ENCODE data around the gene SIL1.
A peak's percentile ranks its signal among the peaks of the same experiment; 100 is the strongest.
"Not testable (repeated sequence)": the region's sequence is repeated elsewhere in the genome, so short reads cannot be mapped to it uniquely, and the experiment has no call there.

The SIL1 gene

GRCh38 chr5:139090581-139090980 lies 107.6 kb downstream of the SIL1 start:
- no peak for DNase-seq
- in situ Hi-C loops (cut with MboI; ENCODE audit: low pct_unique_long_range_greater_than_20kb, low sequenced_read_pairs), result no loop called here

DNA sequence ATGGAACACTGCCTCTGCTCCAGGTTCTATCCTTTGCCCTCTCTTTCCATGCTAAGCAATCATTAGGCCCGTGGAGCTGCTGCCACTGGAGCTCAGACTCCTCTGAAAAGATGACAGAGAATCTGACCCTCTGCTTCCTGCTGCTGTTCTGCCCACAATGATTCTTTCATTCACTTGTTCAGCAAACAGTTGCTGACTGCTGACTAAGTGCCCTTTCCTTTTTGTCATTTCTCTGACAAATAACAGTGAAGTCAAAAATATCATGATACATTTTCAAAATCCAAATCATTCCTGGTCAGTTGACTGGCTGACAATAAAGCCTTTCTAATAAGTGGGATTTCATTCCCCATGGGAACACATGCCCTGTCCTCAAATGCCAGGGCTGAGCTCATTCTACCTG lies 110.1 kb downstream of the SIL1 start:
- in situ Hi-C loops (cut with MboI; ENCODE audit: low pct_unique_long_range_greater_than_20kb, low sequenced_read_pairs), result no loop called here

DNA sequence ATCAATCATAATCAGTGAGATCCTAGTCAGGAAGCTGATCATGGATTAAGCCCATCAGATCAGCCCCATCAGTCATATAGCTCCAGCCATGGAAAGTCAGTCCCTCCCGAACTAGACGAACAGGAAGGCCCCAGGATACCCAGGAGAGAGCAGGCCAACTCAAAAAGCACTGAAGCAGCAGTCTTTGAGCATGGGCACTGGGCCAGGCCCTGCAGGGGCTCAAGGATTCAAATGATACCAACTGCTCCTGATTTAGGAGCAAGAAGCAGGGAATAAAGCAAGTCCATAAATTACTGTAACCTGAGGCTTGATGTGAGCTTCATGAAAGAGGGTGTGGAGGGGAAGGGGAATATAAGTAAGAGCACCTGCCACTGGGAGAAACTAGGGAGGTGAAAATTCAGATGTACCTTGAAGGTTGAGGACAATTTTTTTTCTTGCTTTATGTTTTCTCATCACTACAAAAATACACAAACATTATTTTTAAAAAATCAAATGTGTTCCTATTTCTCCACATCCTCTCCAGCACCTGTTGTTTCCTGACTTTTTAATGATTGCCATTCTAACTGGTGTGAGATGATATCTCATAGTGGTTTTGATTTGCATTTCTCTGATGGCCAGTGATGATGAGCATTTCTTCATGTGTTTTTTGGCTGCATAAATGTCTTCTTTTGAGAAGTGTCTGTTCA lies 115.2 kb downstream of the SIL1 start:
- no peak for DNase-seq
- in situ Hi-C loops (cut with MboI; ENCODE audit: low pct_unique_long_range_greater_than_20kb, low sequenced_read_pairs), result no loop called here

More for the DNA sequence above, 110.1 kb downstream of the SIL1 start:
- DNase-seq, result no peak

GRCh38 chr5:139079991-139080610 lies 118.1 kb downstream of the SIL1 start:
- DNase-seq, result no peak
- in situ Hi-C loops (cut with MboI; ENCODE audit: low pct_unique_long_range_greater_than_20kb, low sequenced_read_pairs), result no loop called here

DNA sequence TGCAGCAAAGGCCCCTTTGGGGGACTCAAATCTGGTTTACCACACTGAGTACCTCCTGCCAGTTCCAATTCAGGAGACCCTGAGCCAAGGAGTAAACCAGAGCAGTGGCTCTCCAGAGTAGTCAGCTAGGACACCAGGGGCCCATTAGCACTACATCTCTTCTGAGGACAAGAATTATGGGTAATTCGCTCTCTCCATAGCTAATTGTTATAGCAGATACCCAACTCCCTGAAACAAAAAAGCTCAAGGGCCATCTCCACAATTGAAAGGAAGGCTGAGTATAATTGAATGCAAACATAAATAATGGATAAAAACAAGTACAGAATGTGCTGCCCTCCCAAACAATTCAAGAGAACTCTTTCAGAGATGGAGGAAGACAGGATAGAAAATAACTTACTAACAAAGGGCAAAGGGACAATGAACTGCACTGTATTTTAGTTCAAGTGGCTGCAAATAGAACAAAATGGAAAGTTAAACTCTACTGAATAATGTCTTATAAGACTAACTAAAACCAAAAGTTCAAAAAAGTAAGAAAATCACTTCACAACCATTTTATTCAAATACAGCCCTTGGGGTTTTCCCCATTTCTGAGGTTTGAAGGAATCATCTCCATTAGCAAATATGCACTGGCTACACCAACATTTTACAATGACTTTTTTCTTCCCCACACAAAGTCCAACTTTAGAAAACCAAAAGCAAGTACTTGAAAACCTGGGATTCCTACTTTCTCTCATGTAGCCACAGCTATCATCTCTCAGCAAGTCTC lies 118.8 kb downstream of the SIL1 start:
- in situ Hi-C loops (cut with MboI; ENCODE audit: low pct_unique_long_range_greater_than_20kb, low sequenced_read_pairs), result no loop called here
- DNase-seq, result no peak

GRCh38 chr5:139078345-139078744 lies 119.8 kb downstream of the SIL1 start:
- in situ Hi-C loops (cut with MboI; ENCODE audit: low pct_unique_long_range_greater_than_20kb, low sequenced_read_pairs), result no loop called here
- peak; percentile 18 for DNase-seq

- in situ Hi-C loops (cut with MboI; ENCODE audit: low pct_unique_long_range_greater_than_20kb, low sequenced_read_pairs), result no loop called here
- no peak for DNase-seq
Measured at GRCh38 chr5:139077899-139078298, 120.3 kb downstream of the SIL1 start.

DNA sequence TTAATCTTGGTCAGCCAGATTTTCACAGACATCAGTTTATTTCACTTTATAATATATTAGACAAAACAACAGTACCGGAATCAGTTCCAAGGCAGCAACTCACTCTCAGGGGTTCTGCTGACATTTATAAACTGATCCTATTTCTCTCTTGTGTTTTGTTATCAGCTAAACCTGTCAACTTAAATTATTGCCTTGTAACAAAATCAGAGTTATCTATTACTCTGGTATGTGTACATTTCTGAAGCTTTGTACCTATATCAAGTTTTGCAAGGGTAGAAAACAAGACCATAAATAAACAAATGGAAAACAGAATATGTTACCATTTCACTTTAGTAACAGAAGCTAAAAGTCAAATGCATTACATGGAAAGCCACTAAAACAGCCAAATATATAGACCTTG lies 122.1 kb downstream of the SIL1 start:
- no peak for DNase-seq
- in situ Hi-C loops (cut with MboI; ENCODE audit: low pct_unique_long_range_greater_than_20kb, low sequenced_read_pairs), result no loop called here

GRCh38 chr5:139075066-139076050 lies 122.8 kb downstream of the SIL1 start:
- no peak for DNase-seq
- in situ Hi-C loops (cut with MboI; ENCODE audit: low pct_unique_long_range_greater_than_20kb, low sequenced_read_pairs), result no loop called here

GRCh38 chr5:139073956-139074355 lies 124.2 kb downstream of the SIL1 start:
- DNase-seq; in situ Hi-C loops (cut with MboI; ENCODE audit: low pct_unique_long_range_greater_than_20kb, low sequenced_read_pairs): not testable (repeated sequence)

DNA sequence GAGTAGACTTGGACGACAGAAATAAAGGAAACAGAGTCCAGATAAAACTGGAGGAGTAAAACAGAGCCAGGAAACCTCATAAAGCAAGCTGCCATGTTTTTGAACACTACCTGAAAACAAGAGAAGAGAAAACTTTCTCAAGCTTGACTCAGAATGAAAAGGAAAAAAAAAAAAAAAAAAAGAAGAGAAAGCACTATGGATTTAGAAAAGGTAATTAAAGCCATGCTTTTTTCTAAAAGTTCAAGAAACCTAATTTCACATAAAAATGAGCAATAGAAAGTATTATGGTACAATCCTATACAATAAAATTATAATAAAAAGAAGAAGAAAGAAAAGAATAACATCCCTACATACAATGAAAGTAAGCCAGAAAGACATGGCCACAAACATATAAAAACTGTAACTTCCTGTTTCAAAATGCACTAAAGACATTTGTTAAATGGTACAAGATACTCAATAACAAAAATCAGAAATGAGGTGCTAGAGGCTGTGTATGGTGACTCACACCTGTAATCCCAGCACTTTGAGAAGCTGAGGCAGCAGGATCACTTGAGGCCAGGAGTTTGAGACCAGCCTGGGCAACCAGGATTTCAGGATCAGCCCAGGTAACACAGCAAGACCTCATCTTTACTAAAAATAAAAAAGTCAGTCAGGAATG lies 129.5 kb downstream of the SIL1 start:
- in situ Hi-C loops (cut with MboI; ENCODE audit: low pct_unique_long_range_greater_than_20kb, low sequenced_read_pairs), result no loop called here
- no peak for DNase-seq

DNA sequence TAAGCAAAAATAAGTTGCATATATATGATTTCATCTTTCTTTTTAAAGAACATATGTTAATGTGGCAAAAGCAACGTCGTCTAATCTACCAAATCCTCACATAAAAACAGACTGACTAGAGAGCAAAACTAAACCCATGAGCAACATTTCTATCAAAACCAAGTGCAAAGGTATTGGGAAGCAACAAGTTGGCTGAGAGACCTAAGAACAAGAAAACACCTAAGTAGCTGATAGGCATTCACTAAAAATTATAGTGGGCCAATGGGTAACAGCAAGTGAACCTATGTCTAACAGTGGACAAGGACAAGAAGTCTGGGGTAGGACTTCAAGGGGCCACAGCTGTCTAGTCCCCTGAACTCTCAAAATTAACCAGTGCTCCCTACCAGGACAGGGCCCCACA lies 130.1 kb downstream of the SIL1 start:
- DNase-seq, result no peak
- in situ Hi-C loops (cut with MboI; ENCODE audit: low pct_unique_long_range_greater_than_20kb, low sequenced_read_pairs), result no loop called here

- in situ Hi-C loops (cut with MboI; ENCODE audit: low pct_unique_long_range_greater_than_20kb, low sequenced_read_pairs), result no loop called here
- no peak for DNase-seq
Measured at GRCh38 chr5:139065306-139065705, 132.9 kb downstream of the SIL1 start.

- in situ Hi-C loops (cut with MboI; ENCODE audit: low pct_unique_long_range_greater_than_20kb, low sequenced_read_pairs), result no loop called here
- no peak for DNase-seq
Measured at GRCh38 chr5:139064613-139065012, 133.6 kb downstream of the SIL1 start.

DNA sequence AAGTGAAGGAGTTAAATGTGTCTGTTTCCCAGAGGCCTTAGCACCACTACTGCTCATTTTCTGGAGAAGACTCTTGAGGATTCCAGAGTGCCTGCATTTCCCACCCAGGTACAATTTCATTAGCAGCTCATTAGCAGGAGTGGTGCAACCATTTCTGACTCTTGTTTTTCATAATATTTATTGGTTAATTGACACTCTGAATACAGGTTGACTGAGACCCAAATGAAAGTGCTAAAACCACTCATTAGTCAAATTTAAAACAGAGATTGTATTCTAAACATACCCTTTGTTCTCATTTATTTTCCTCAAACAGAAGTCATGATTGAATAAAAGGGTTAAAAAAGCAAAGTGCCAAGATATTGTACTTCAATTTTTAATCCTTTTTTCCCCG lies 134.5 kb downstream of the SIL1 start:
- no peak for DNase-seq
- in situ Hi-C loops (cut with MboI; ENCODE audit: low pct_unique_long_range_greater_than_20kb, low sequenced_read_pairs), result no loop called here

- DNase-seq, result no peak
- in situ Hi-C loops (cut with MboI; ENCODE audit: low pct_unique_long_range_greater_than_20kb, low sequenced_read_pairs), result no loop called here
Measured at GRCh38 chr5:139062910-139063663, 135.1 kb downstream of the SIL1 start.

GRCh38 chr5:139061856-139062255 lies 136.3 kb downstream of the SIL1 start:
- in situ Hi-C loops (cut with MboI; ENCODE audit: low pct_unique_long_range_greater_than_20kb, low sequenced_read_pairs), result no loop called here
- DNase-seq, result peak; percentile 60

DNA sequence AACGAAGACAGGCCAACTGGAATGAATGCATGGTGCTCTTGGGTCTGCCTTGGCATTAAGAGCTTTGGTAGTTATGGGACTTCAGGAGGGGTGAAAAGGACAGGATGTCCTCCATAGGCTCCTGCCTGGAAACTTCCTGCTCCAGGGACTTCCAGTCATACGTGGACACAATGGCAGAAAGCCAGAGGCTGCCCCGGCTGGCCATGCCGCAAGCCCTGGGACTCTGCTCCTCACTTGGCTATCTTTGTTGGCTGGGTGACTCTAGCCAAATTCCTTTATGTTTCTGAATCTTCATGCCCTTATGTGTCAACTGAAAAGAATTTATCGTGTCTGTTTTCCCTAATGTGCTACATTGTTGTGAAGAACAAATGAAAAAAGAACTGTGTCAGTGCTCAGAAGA lies 136.9 kb downstream of the SIL1 start:
- in situ Hi-C loops (cut with MboI; ENCODE audit: low pct_unique_long_range_greater_than_20kb, low sequenced_read_pairs), result no loop called here
- no peak for DNase-seq
